GM18870 (cell line): Measurements from ENCODE around the gene SVIL.
"Not testable (repeated sequence)": the region's sequence is repeated elsewhere in the genome, so short reads cannot be mapped to it uniquely, and the experiment has no call there.

Experiments
- ATAC-seq: cut with Tn5 transposase; IDR thresholded peaks from one replicate; pipeline ENCODE4 v1.9.1; 2021; ENCODE audit warnings: moderate library complexity; ENCODE audit not compliant: unreplicated experiment

SVIL gene

GRCh38 chr10:29493697-29494096 lies 141.1 kb downstream of the SVIL start:
- ATAC-seq, result no peak

GRCh38 chr10:29492774-29493173 lies 142.0 kb downstream of the SVIL start:
- no peak for ATAC-seq

- no peak for ATAC-seq
Measured at GRCh38 chr10:29491918-29492317, 142.9 kb downstream of the SVIL start.

- not testable (repeated sequence) for ATAC-seq
Measured at GRCh38 chr10:29490781-29491280, 143.9 kb downstream of the SVIL start.

GRCh38 chr10:29488471-29488870 lies 146.3 kb downstream of the SVIL start:
- ATAC-seq, result not testable (repeated sequence)

- not testable (repeated sequence) for ATAC-seq
Measured at GRCh38 chr10:29487884-29488266, 146.9 kb downstream of the SVIL start.

GRCh38 chr10:29487032-29487883 lies 147.5 kb downstream of the SVIL start:
- not testable (repeated sequence) for ATAC-seq

- no peak for ATAC-seq
Measured at GRCh38 chr10:29486433-29486832, 148.3 kb downstream of the SVIL start.

GRCh38 chr10:29484677-29485076 lies 150.1 kb downstream of the SVIL start:
- not testable (repeated sequence) for ATAC-seq

GRCh38 chr10:29482591-29483431 lies 152.0 kb downstream of the SVIL start:
- no peak for ATAC-seq

GRCh38 chr10:29481906-29482440 lies 152.8 kb downstream of the SVIL start:
- no peak for ATAC-seq

- no peak for ATAC-seq
Measured at GRCh38 chr10:29479981-29480954, 154.5 kb downstream of the SVIL start.

- no peak for ATAC-seq
Measured at GRCh38 chr10:29479081-29479925, 155.5 kb downstream of the SVIL start.

- no peak for ATAC-seq
Measured at GRCh38 chr10:29473406-29474100, 161.2 kb downstream of the SVIL start.

- ATAC-seq, result no peak
Measured at GRCh38 chr10:29473087-29473356, 161.7 kb downstream of the SVIL start.

GRCh38 chr10:29472301-29473086 lies 162.3 kb downstream of the SVIL start:
- no peak for ATAC-seq

GRCh38 chr10:29471544-29471859 lies 163.3 kb downstream of the SVIL start:
- no peak for ATAC-seq

- no peak for ATAC-seq
Measured at GRCh38 chr10:29470843-29471543, 163.8 kb downstream of the SVIL start.
